Right atrium auricular region (tissue), 2 donors: ENCODE data around the gene DNAI1. TPM values are rescaled to one million over a fixed set of nuclear protein-coding genes. Genes with fewer than 3 reads are reported as not detected.

ENCODE experiments used
- DNase-seq: peaks from one replicate; pipeline ENCODE4 v3.0.0-alpha.2; 2019; ENCODE audit warnings: low spot score
- H3K27ac ChIP-seq, 2 donors: fragments of 200-600 bp; sonication (generic); 1 replicate in 1 of 2; 2 replicates in 1 of 2; pipeline ENCODE4 v1.5.1; 2016 to 2019
- H3K27me3 ChIP-seq, 2 donors: fragments of 200-600 bp; sonication (generic); one replicate each; pipeline versions ENCODE4 v1.5.1 to v1.6.0; 2017 to 2019
- H3K36me3 ChIP-seq: fragments of 200-600 bp; sonication (generic); one replicate; pipeline ENCODE4 v1.5.1; 2016
- H3K4me1 ChIP-seq, 2 donors: fragments of 200-600 bp; sonication (generic); one replicate each; pipeline versions ENCODE4 v1.5.1 to v1.6.0; 2017 to 2019
- H3K4me3 ChIP-seq, 2 donors: fragments of 200-600 bp; sonication (generic); 1 replicate in 1 of 2; 2 replicates in 1 of 2; pipeline ENCODE4 v1.5.1; 2017 to 2019; ENCODE audit warnings: mild to moderate bottlenecking in 1 of 2, moderate library complexity in 1 of 2
- H3K9me3 ChIP-seq, 2 donors: fragments of 200-600 bp; sonication (generic); one replicate each; pipeline ENCODE4 v1.5.1; 2019
- total RNA-seq, 2 donors: library from RNA; depleted of rRNA; stranded (reverse); fragments of >200 nt; gene quantifications; one replicate each; pipeline ENCODE4 v1.1.0, GENCODE V29; 2016
- TF ChIP-seq, protein P1 (sequence below), 2 donors: fragments of 200-600 bp; sonication (generic); IDR thresholded peaks; one replicate each; pipeline ENCODE4 v1.5.1; 2019; ENCODE audit warnings: antibody characterized with exemption in 2 of 2

The DNAI1 gene
- total RNA-seq, 2 donors from 2014 or later = not detected

DNA sequence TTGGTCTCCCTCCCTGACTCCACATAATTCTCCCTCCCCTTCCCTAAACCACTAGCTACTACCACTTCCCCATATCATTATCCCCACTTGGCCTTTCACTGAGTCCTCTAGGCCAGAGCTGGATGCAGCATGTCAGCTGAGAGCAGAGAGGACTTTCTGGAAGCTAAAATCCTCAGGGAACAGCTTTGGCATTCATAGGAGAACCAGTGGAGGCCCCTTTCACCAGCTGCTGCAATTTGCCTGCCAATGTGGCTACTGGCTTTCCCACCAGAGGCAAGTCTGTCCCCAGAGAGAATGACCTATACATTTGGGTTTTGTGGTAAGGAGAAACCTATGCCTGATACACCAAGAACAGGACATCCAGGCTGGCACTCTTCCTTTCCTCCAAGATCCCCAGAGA, 14.6 kb upstream of the DNAI1 start:
- Histone ChIP-seq H3K27ac (no peak overlapping the region), H3K4me1 (peaks cover 0 to 57% of the 10 kb centered on the region in 2 donors)
- DNase-seq = no peak

DNA sequence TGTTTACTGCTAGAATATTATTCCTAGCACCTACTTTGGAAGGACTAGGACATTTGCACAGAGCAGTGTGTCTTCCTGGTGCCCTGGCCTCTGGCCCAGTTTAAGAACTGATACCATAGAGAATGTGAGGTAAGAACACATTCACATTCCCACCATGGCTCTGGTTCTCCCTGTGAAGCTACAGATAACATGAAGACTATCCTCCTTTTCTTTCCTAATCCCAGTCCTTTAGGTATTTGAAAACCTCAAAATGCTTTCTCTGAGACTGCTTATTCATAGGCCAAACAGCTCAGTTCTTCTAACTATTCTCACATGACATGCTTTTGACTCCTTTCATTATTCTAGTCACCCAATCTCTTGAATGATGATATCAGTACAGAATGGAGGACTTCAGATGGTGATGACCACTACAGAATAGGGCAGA, 12.1 kb upstream of the DNAI1 start:
- Histone ChIP-seq H3K27me3 (no peaks in the 10 kb centered on the region), H3K4me1 (peaks cover 0 to 57% of the 10 kb centered on the region in 2 donors), H3K9me3 (no peaks in the 10 kb centered on the region), H3K36me3 (no peaks in the 10 kb centered on the region), H3K4me3 (no peak overlapping the region), H3K27ac (no peak overlapping the region)
- no peak for DNase-seq
- TF ChIP-seq, protein P1, sequence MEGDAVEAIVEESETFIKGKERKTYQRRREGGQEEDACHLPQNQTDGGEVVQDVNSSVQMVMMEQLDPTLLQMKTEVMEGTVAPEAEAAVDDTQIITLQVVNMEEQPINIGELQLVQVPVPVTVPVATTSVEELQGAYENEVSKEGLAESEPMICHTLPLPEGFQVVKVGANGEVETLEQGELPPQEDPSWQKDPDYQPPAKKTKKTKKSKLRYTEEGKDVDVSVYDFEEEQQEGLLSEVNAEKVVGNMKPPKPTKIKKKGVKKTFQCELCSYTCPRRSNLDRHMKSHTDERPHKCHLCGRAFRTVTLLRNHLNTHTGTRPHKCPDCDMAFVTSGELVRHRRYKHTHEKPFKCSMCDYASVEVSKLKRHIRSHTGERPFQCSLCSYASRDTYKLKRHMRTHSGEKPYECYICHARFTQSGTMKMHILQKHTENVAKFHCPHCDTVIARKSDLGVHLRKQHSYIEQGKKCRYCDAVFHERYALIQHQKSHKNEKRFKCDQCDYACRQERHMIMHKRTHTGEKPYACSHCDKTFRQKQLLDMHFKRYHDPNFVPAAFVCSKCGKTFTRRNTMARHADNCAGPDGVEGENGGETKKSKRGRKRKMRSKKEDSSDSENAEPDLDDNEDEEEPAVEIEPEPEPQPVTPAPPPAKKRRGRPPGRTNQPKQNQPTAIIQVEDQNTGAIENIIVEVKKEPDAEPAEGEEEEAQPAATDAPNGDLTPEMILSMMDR (IDR thresholded peaks at IDR 0.05) = no peak

More for the DNA sequence above, 14.6 kb upstream of the DNAI1 start:
- TF ChIP-seq, protein P1 (IDR thresholded peaks at IDR 0.05) = no peak
- Histone ChIP-seq H3K9me3 (no peaks in the 10 kb centered on the region), H3K36me3 (no peaks in the 10 kb centered on the region), H3K4me3 (no peak overlapping the region), H3K27me3 (no peaks in the 10 kb centered on the region)

DNA sequence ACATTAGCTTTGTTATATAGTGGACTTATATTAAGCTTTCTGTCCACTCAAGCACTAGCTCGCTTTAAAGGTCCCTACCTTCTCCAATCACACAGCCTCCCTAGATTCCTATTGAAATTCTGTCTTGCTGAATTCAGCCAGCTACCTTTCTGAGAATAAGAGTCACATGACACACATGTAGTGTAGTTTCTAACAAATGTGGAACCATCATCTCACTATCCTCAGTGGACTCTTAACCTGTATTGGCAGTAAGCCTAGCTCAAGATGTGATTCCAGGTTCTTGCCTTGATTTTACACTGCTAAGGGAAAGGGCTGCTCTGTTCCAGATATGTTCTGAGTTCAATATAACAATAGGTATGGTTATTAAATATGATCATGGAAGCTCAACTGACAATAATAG, 11.7 kb upstream of the DNAI1 start:
- no peak for DNase-seq
- TF ChIP-seq, protein P1 (IDR thresholded peaks at IDR 0.05) = no peak
- H3K27me3 ChIP-seq = no peaks in the 10 kb centered on the region
- peaks cover 0 to 57% of the 10 kb centered on the region in 2 donors for H3K4me1 ChIP-seq
- H3K4me3 ChIP-seq = no peak overlapping the region
- no peaks in the 10 kb centered on the region for H3K36me3 ChIP-seq
- H3K27ac ChIP-seq = no peak overlapping the region
- no peaks in the 10 kb centered on the region for H3K9me3 ChIP-seq

DNA sequence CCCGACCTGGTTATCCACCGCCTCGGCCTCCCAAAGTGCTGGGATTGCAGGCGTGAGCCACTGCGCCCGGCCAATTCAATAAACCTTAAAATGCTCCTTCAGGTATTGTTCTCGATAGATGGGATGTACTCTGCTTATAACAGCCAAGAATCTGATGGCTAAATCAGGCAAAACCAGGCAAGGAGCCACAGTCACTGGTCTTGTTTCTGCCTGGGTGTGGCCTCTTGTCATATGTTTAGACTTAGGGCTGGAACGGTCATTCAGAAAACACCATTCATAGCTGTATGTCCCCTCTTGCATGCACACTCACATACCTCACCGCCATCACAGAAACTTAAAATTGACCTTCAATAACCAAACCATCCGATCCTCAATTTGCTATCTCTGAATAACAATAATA, 8.0 kb upstream of the DNAI1 start:
- Histone ChIP-seq H3K4me3 (no peak overlapping the region), H3K36me3 (no peaks in the 10 kb centered on the region), H3K4me1 (peaks cover 0 to 68% of the 10 kb centered on the region in 2 donors), H3K9me3 (no peaks in the 10 kb centered on the region), H3K27ac (no peak overlapping the region), H3K27me3 (no peaks in the 10 kb centered on the region)
- TF ChIP-seq, protein P1 (IDR thresholded peaks at IDR 0.05) = no peak
- DNase-seq = no peak

DNA sequence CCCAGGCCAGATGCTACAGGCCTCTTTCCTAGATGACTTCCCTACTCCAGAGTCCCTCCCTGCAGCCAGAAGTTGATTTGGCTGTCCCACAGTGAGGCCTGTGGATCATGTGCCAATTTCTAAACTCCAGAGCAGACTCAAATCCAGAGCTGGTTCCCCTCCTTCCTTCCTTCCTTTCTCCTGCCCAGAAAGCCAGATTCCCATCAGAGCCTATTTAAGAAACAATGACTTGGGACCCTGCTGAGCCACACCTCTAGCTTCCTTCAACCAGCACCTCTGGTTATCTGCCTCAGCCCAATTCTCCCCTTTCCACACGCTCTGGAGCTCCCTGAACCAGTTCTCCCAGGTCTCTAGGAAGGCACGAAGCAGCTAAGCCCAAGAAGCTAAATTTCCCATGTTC, 7.5 kb upstream of the DNAI1 start:
- DNase-seq = no peak
- no peaks in the 10 kb centered on the region for H3K9me3 ChIP-seq
- no peaks in the 10 kb centered on the region for H3K36me3 ChIP-seq
- no peak overlapping the region for H3K4me3 ChIP-seq
- no peaks in the 10 kb centered on the region for H3K27me3 ChIP-seq
- TF ChIP-seq, protein P1 (IDR thresholded peaks at IDR 0.05) = no peak
- H3K27ac ChIP-seq = peak overlapping the region in 1 of 2 donors; percentile 22
- H3K4me1 ChIP-seq = peaks cover 0 to 68% of the 10 kb centered on the region in 2 donors

DNA sequence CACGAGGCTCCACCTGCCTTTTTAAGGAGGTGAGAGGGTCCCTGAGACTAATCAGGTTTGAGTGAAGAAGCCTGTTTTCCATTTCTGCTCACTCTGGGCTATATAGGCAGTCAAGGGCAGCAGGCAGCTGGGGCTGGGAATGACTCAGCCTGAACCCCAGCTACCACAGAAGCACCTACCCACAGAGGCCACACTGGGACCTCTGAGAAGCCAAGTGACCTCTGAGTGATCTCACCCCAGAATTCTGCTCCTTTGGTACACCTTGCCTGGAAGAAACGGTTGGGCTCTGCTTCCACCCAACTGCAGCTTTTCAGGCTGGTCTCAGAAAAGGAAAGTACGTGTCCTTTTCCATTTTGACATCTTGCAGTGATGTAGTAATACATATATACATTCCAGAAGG, 7.1 kb upstream of the DNAI1 start:
- Histone ChIP-seq H3K27me3 (no peaks in the 10 kb centered on the region), H3K27ac (peak overlapping the region in 1 of 2 donors; percentile 22), H3K36me3 (no peaks in the 10 kb centered on the region), H3K4me3 (no peak overlapping the region), H3K4me1 (peaks cover 0 to 68% of the 10 kb centered on the region in 2 donors), H3K9me3 (no peaks in the 10 kb centered on the region)
- no peak for DNase-seq
- TF ChIP-seq, protein P1 (IDR thresholded peaks at IDR 0.05) = no peak
